HCT116 (cell line): Measurements from ENCODE around the gene TRPC6. TPM values are rescaled to one million over a fixed set of nuclear protein-coding genes. Genes with fewer than 3 reads are reported as not detected.

ENCODE experiments used
- ATAC-seq: fragments of 200-7000 bp; cut with Tn5 transposase; 2 replicates; pipeline ENCODE4 v1.9.1; 2020; ENCODE audit warnings: mild to moderate bottlenecking, moderate library complexity
- BruUV-seq: library from RNA; stranded (reverse); fragments of 400-500 nt; replicated peaks from 2 replicates; lab custom pipeline; 2021; lab: Mats Ljungman, UMichigan
- CTCF ChIA-PET: fragments of 300-600 bp; sonication (Branson Sonifier 250); formaldehyde crosslinking; loops from one replicate; lab custom pipeline; 2021; ENCODE audit warnings: antibody characterized with exemption; lab: Charles Lee
- POLR2A ChIA-PET: fragments of 300-600, 350-600 bp; sonication (Branson Sonifier 250); formaldehyde crosslinking; loops from one replicate; lab custom pipeline; 2021; ENCODE audit warnings: antibody characterized with exemption; lab: Charles Lee
- RAD21 ChIA-PET, 2 experiments: fragments of 300-600 bp; sonication (Branson Sonifier 250); formaldehyde crosslinking; loops; one replicate each; lab custom pipeline; 2023; ENCODE audit warnings: low total read pairs in 2 of 2; ENCODE audit not compliant: uncharacterized antibody in 2 of 2, unreplicated experiment in 2 of 2, low non-redundant PET in 1 of 2; lab: Charles Lee
- DNase-seq: peaks from one replicate; pipeline ENCODE4 v3.0.0-alpha.2; 2010; ENCODE audit warnings: low read depth, low spot score
- H2AFZ ChIP-seq: fragments of 200-600 bp; shearing (Covaris generic), sonication (generic); 2 replicates; pipeline ENCODE4 v1.6.1; 2017; ENCODE audit warnings: low read depth, mixed run types, mixed read lengths, antibody characterized with exemption, low read length; ENCODE audit not compliant: poor library complexity, severe bottlenecking
- H3K27ac ChIP-seq: 2 replicates; pipeline ENCODE4 v1.5.1; 2012; ENCODE audit warnings: low read depth, low read length
- H3K27me3 ChIP-seq: fragments of 200-600 bp; sonication (generic); 2 replicates; pipeline ENCODE4 v1.6.1; 2016; ENCODE audit warnings: mixed run types, low read length, mixed read lengths; ENCODE audit not compliant: insufficient read depth
- H3K36me3 ChIP-seq, 2 experiments: fragments of 200-500 bp in 1 of 2; fragments of 200-600 bp in 1 of 2; sonication (Bioruptor generic) in 1 of 2; sonication (generic) in 1 of 2; 2 replicates each; pipeline versions ENCODE4 v1.5.1 to v1.6.1; 2014 to 2016; ENCODE audit warnings: low read length in 2 of 2, inconsistent platforms in 1 of 2, mixed read lengths in 1 of 2, mixed run types in 1 of 2; ENCODE audit not compliant: insufficient read depth in 2 of 2, control insufficient read depth in 1 of 2
- H3K4me1 ChIP-seq, 2 experiments: fragments of 200-600 bp in 1 of 2; sonication (generic) in 1 of 2; 2 replicates each; pipeline versions ENCODE4 v1.5.1 to v1.6.1; 2012 to 2017; ENCODE audit warnings: low read length in 2 of 2, inconsistent platforms in 1 of 2, mild to moderate bottlenecking in 1 of 2, mixed read lengths in 1 of 2, mixed run types in 1 of 2, moderate library complexity in 1 of 2; ENCODE audit not compliant: insufficient read depth in 2 of 2, control insufficient read depth in 1 of 2
- H3K4me2 ChIP-seq: fragments of 200-600 bp; sonication (generic); 2 replicates; pipeline ENCODE4 v1.6.1; 2017; ENCODE audit warnings: mixed run types, low read length, mixed read lengths
- H3K4me3 ChIP-seq, 2 experiments: fragments of 200-600 bp in 1 of 2; sonication (generic) in 1 of 2; replicated peaks in 1 of 2; 2 replicates each; pipeline ENCODE4 v1.5.1; 2011 to 2016; ENCODE audit warnings: low read length in 2 of 2, control low read depth in 1 of 2, low read depth in 1 of 2, mild to moderate bottlenecking in 1 of 2, mixed read lengths in 1 of 2, mixed run types in 1 of 2
- H3K79me2 ChIP-seq: fragments of 200-600 bp; sonication (generic); 2 replicates; pipeline ENCODE4 v1.6.1; 2017; ENCODE audit warnings: mild to moderate bottlenecking, mixed run types, low read length, moderate library complexity, mixed read lengths; ENCODE audit not compliant: insufficient read depth
- H3K9ac ChIP-seq: fragments of 200-600 bp; sonication (generic); 2 replicates; pipeline ENCODE4 v1.6.1; 2016; ENCODE audit warnings: low read length, mixed read lengths
- H3K9me2 ChIP-seq: fragments of 200-600 bp; sonication (generic), shearing (Covaris generic); 2 replicates; pipeline ENCODE4 v1.6.1; 2017; ENCODE audit warnings: mixed run types, mild to moderate bottlenecking, moderate library complexity; ENCODE audit not compliant: insufficient read depth
- H3K9me3 ChIP-seq, 2 experiments: fragments of 200-500 bp in 1 of 2; fragments of 200-600 bp in 1 of 2; sonication (Bioruptor generic) in 1 of 2; sonication (generic) in 1 of 2; 2 replicates each; pipeline ENCODE4 v1.6.1; 2014 to 2017; ENCODE audit warnings: low read length in 2 of 2, mixed read lengths in 2 of 2, inconsistent platforms in 1 of 2, low read depth in 1 of 2, mild to moderate bottlenecking in 1 of 2, mixed run types in 1 of 2, moderate library complexity in 1 of 2; ENCODE audit not compliant: control insufficient read depth in 1 of 2, insufficient read depth in 1 of 2
- H4K20me1 ChIP-seq: fragments of 200-600 bp; sonication (generic), shearing (Covaris generic); 2 replicates; pipeline ENCODE4 v1.6.1; 2017; ENCODE audit warnings: mixed run types, mild to moderate bottlenecking, moderate library complexity; ENCODE audit not compliant: insufficient read depth
- CBX3 ChIP-seq: IDR thresholded peaks from 2 replicates; pipeline ENCODE4 v1.6.1; 2012; ENCODE audit warnings: low read depth
- EGR1 ChIP-seq: IDR thresholded peaks from 2 replicates; pipeline ENCODE4 v1.6.1; 2012; ENCODE audit warnings: low read depth
- EZH2 ChIP-seq: fragments of 200-600 bp; sonication (generic); IDR thresholded peaks from 2 replicates; pipeline ENCODE4 v1.6.1; 2017; ENCODE audit warnings: antibody characterized with exemption, mixed run types
- RAD21 ChIP-seq: IDR thresholded peaks from 2 replicates; pipeline ENCODE4 v1.6.1; 2012; ENCODE audit warnings: low read depth, mild to moderate bottlenecking
- SIN3A ChIP-seq: IDR thresholded peaks from 2 replicates; pipeline ENCODE4 v1.6.1; 2012; ENCODE audit warnings: low read depth
- SRF ChIP-seq: IDR thresholded peaks from 2 replicates; pipeline ENCODE4 v1.6.1; 2012; ENCODE audit warnings: low read depth
- TCF7L2 ChIP-seq: IDR thresholded peaks from 2 replicates; pipeline ENCODE4 v1.7.0; 2011; ENCODE audit warnings: borderline replicate concordance, inconsistent platforms; ENCODE audit not compliant: insufficient read depth, insufficient read length; ENCODE audit errors: extremely low read depth
- YY1 ChIP-seq: IDR thresholded peaks from 2 replicates; pipeline ENCODE4 v1.6.1; 2011; ENCODE audit warnings: low read length, low read depth, moderate library complexity, mild to moderate bottlenecking; ENCODE audit not compliant: insufficient replicate concordance; ENCODE audit errors: extremely low read depth
- ZFX ChIP-seq: fragments of 450-650 bp; IDR thresholded peaks from 2 replicates; pipeline ENCODE4 v1.6.1; 2017
- ZNF274 ChIP-seq: fragments of 200-500 bp; sonication (Bioruptor generic); IDR thresholded peaks from 2 replicates; pipeline ENCODE4 v1.6.1; 2014; ENCODE audit warnings: mild to moderate bottlenecking, low read depth, low read length, inconsistent platforms
- intact Hi-C: fragments of 100-400 bp; cut with micrococcal nuclease; formaldehyde crosslinking; loops from 2 replicates; pipeline ENCODE4 v1.10.0; 2022
- total RNA-seq: library from RNA; stranded (reverse); gene quantifications from one replicate; pipeline ENCODE4 v1.2.1, GENCODE V29; 2021; ENCODE audit not compliant: unreplicated experiment
- TF ChIP-seq, protein P1 (sequence below): IDR thresholded peaks from 2 replicates; pipeline ENCODE4 v1.6.1; 2012; ENCODE audit warnings: low read depth

The TRPC6 gene
- total RNA-seq, 1 experiment from 2014 or later: not detected

DNA sequence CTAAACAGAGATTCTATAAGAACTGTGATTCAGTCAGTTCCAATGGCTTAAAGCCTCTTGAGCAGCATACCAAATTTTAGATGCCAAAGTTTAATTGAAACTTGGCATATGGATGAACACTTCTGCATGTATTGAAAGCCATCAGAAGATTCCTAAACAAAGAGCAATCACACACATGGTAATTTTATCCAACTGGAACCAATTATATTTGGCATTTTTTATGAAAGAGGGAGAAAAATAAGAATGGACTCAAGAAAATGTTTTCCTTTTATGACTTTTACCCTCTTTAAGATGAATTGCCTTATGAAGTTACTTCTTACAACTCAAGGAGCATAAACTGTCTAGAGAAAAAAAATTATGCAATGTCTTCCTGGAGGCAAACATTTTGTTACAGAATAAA, 7.4 kb downstream of the TRPC6 start:
- Histone ChIP-seq H3K4me3 (no peak overlapping the region), H2AFZ (no peak overlapping the region), H4K20me1 (no peaks in the 10 kb centered on the region), H3K4me1 (no peaks in the 10 kb centered on the region), H3K9ac (no peak overlapping the region), H3K4me2 (no peak overlapping the region), H3K9me3 (no peaks in the 10 kb centered on the region), H3K9me2 (no peaks in the 10 kb centered on the region), H3K36me3 (no peaks in the 10 kb centered on the region), H3K27ac (no peak overlapping the region), H3K27me3 (no peaks in the 10 kb centered on the region), H3K79me2 (no peaks in the 10 kb centered on the region)
- ChIA-PET CTCF (no interaction called here), POLR2A (no interaction called here), RAD21 (no interaction called here)
- ATAC-seq (no peak), DNase-seq (no peak)
- BruUV-seq: no TSS peak
- intact Hi-C loops: no loop called here
- TF ChIP-seq SIN3A (no peak), RAD21 (no peak), SRF (no peak), EZH2 (no peak), EGR1 (no peak), ZNF274 (no peak), ZFX (no peak), TCF7L2 (no peak), YY1 (no peak), CBX3 (no peak)
- TF ChIP-seq, protein P1, sequence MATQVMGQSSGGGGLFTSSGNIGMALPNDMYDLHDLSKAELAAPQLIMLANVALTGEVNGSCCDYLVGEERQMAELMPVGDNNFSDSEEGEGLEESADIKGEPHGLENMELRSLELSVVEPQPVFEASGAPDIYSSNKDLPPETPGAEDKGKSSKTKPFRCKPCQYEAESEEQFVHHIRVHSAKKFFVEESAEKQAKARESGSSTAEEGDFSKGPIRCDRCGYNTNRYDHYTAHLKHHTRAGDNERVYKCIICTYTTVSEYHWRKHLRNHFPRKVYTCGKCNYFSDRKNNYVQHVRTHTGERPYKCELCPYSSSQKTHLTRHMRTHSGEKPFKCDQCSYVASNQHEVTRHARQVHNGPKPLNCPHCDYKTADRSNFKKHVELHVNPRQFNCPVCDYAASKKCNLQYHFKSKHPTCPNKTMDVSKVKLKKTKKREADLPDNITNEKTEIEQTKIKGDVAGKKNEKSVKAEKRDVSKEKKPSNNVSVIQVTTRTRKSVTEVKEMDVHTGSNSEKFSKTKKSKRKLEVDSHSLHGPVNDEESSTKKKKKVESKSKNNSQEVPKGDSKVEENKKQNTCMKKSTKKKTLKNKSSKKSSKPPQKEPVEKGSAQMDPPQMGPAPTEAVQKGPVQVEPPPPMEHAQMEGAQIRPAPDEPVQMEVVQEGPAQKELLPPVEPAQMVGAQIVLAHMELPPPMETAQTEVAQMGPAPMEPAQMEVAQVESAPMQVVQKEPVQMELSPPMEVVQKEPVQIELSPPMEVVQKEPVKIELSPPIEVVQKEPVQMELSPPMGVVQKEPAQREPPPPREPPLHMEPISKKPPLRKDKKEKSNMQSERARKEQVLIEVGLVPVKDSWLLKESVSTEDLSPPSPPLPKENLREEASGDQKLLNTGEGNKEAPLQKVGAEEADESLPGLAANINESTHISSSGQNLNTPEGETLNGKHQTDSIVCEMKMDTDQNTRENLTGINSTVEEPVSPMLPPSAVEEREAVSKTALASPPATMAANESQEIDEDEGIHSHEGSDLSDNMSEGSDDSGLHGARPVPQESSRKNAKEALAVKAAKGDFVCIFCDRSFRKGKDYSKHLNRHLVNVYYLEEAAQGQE: no peak
